K562 (cell line): Measurements from ENCODE around the gene MBD6. TPM values are rescaled to one million over a fixed set of nuclear protein-coding genes. Genes with fewer than 3 reads are reported as not detected.
A peak's percentile ranks its signal among the peaks of the same experiment; 100 is the strongest.

Experiments used
- ATAC-seq: fragments of 200-7000 bp; cut with Tn5 transposase; 3 replicates; pipeline ENCODE4 v1.9.1; 2020; ENCODE audit warnings: moderate library complexity
- Bru-seq: library from RNA; stranded (reverse); fragments of 400-500 nt; gene quantifications from one replicate; lab custom pipeline; 2021; lab: Mats Ljungman, UMichigan
- BruChase-seq, 2 experiments: library from RNA; stranded (reverse); fragments of 400-500 nt; gene quantifications; one replicate each; lab custom pipeline; 2021; lab: Mats Ljungman, UMichigan
- BruUV-seq: library from RNA; stranded (reverse); fragments of 400-500 nt; replicated peaks from 2 replicates; lab custom pipeline; 2021; lab: Mats Ljungman, UMichigan
- CTCF ChIA-PET: fragments of 300-600 bp; formaldehyde crosslinking; extraction: SDS; loops from one replicate; lab custom pipeline; 2021; ENCODE audit warnings: low intra/inter-chr PET ratio; lab: Yijun Ruan, JAX
- POLR2A ChIA-PET: fragments of 300-600, 350-650 bp; sonication (Branson Sonifier 250); formaldehyde crosslinking; extraction: SDS; loops from one replicate; lab custom pipeline; 2021; ENCODE audit warnings: antibody characterized with exemption, inconsistent platforms; lab: Yijun Ruan, JAX
- DNase-seq, 4 experiments: peaks; one replicate each; pipeline versions ENCODE4 v3.0.0 to v3.0.0-alpha.2; 2011 to 2018; ENCODE audit warnings: low spot score in 3 of 4, mixed read lengths in 3 of 4; ENCODE audit errors: extremely low read depth in 1 of 4
- FAIRE-seq: peaks from 2 replicates; lab custom pipeline; 2011; peaks lifted over from hg19 to GRCh38; lab: Jason Lieb, UNC
- H2AFZ ChIP-seq: 2 replicates; pipeline ENCODE4 v1.6.0; 2011; ENCODE audit warnings: low read depth, low read length, control low read depth, inconsistent platforms
- H3K27ac ChIP-seq: fragments of 200-600 bp; 3 replicates; pipeline ENCODE4 v1.8.0; 2011; ENCODE audit warnings: low read depth, mild to moderate bottlenecking, control low read depth, inconsistent platforms, low read length, moderate library complexity, mixed read lengths; ENCODE audit errors: extremely low read depth
- H3K27me3 ChIP-seq, 2 experiments: fragments of 300-600 bp in 1 of 2; 2 replicates in 1 of 2; 3 replicates in 1 of 2; pipeline versions ENCODE4 v1.6.0 to v1.8.0; 2011; ENCODE audit warnings: inconsistent platforms in 2 of 2, low read length in 2 of 2, mild to moderate bottlenecking in 1 of 2, mixed read lengths in 1 of 2, moderate library complexity in 1 of 2; ENCODE audit not compliant: control insufficient read depth in 2 of 2, insufficient read depth in 2 of 2
- H3K36me3 ChIP-seq: fragments of 300-600 bp; 3 replicates; pipeline ENCODE4 v1.8.0; 2011; ENCODE audit warnings: mild to moderate bottlenecking, low read length, inconsistent platforms; ENCODE audit not compliant: control insufficient read depth, insufficient read depth
- H3K4me1 ChIP-seq, 2 experiments: fragments of 200-600 bp in 1 of 2; replicated peaks in 1 of 2; 2 replicates in 1 of 2; 3 replicates in 1 of 2; pipeline versions ENCODE4 v1.5.1 to v1.8.0; 2011; ENCODE audit warnings: inconsistent platforms in 2 of 2, low read length in 2 of 2, mild to moderate bottlenecking in 1 of 2, mixed read lengths in 1 of 2, moderate library complexity in 1 of 2; ENCODE audit not compliant: control insufficient read depth in 2 of 2, insufficient read depth in 2 of 2
- H3K4me2 ChIP-seq: 2 replicates; pipeline ENCODE4 v1.6.1; 2011; ENCODE audit warnings: low read length, control low read depth, inconsistent platforms, mixed read lengths; ENCODE audit not compliant: insufficient read depth
- H3K4me3 ChIP-seq: fragments of 200-600 bp; sonication (generic), shearing (Covaris generic); 2 replicates; pipeline ENCODE4 v1.5.1; 2016; ENCODE audit warnings: control low read depth, inconsistent platforms
- H3K79me2 ChIP-seq: fragments of 200-600 bp; 3 replicates; pipeline ENCODE4 v1.8.0; 2011; ENCODE audit warnings: low read length, inconsistent platforms; ENCODE audit not compliant: control insufficient read depth, insufficient read depth
- H3K9ac ChIP-seq, 2 experiments: 2 replicates each; pipeline versions ENCODE4 v1.6.0 to v1.6.1; 2011; ENCODE audit warnings: low read depth in 2 of 2, low read length in 2 of 2, control low read depth in 1 of 2, inconsistent platforms in 1 of 2, mild to moderate bottlenecking in 1 of 2, mixed read lengths in 1 of 2; ENCODE audit not compliant: insufficient read depth in 1 of 2
- H3K9me1 ChIP-seq: one replicate; pipeline ENCODE4 v1.6.0; 2011; ENCODE audit warnings: inconsistent platforms, mild to moderate bottlenecking, low read length, moderate library complexity; ENCODE audit not compliant: control insufficient read depth, insufficient read depth
- H3K9me3 ChIP-seq: replicated peaks from 2 replicates; pipeline ENCODE4 v1.5.1; 2011; ENCODE audit warnings: low read depth, low read length, inconsistent platforms; ENCODE audit not compliant: control insufficient read depth, insufficient read depth
- H4K20me1 ChIP-seq: replicated peaks from 2 replicates; pipeline ENCODE4 v1.6.1; 2011; ENCODE audit warnings: low read length, inconsistent platforms, mixed read lengths; ENCODE audit not compliant: control insufficient read depth, insufficient read depth
- ARNT ChIP-seq, 2 experiments: fragments of 450-650 bp; IDR thresholded peaks; 2 replicates each; pipeline ENCODE4 v1.6.1; 2016; ENCODE audit warnings: mild to moderate bottlenecking in 1 of 2
- CBX3 ChIP-seq, 2 experiments: IDR thresholded peaks; 1 replicate in 1 of 2; 2 replicates in 1 of 2; pipeline ENCODE4 v1.6.1; 2012; ENCODE audit warnings: inconsistent platforms in 2 of 2, low read length in 2 of 2, borderline replicate concordance in 1 of 2, control low read depth in 1 of 2
- EHMT2 ChIP-seq: fragments of 450-650 bp; IDR thresholded peaks from 2 replicates; pipeline ENCODE4 v1.6.1; 2018; ENCODE audit warnings: antibody characterized with exemption
- ELF4 ChIP-seq: fragments of 450-650 bp; formaldehyde crosslinking; IDR thresholded peaks from 2 replicates; pipeline ENCODE4 v1.4.0; 2022; ENCODE audit warnings: missing genetic modification characterization
- FOXJ2 ChIP-seq: fragments of 200-800 bp; sonication (Bioruptor generic); IDR thresholded peaks from 2 replicates; pipeline ENCODE4 v1.6.1; 2016; ENCODE audit warnings: missing genetic modification characterization, missing compliant biosample characterization
- RBM39 ChIP-seq: fragments of 200-400 bp; formaldehyde crosslinking; optimal IDR thresholded peaks from 2 replicates; pipeline ENCODE3; 2018; ENCODE audit warnings: low read depth, low read length
- ZBTB11 ChIP-seq, 3 experiments: fragments of 200-800 bp in 1 of 3; fragments of 250-450 bp in 1 of 3; fragments of 450-650 bp in 1 of 3; sonication (Bioruptor Pico) in 1 of 3; sonication (Bioruptor generic) in 1 of 3; formaldehyde crosslinking in 1 of 3; IDR thresholded peaks; 2 replicates each; pipeline versions ENCODE4 v1.6.1 to v1.8.0; 2016 to 2022; ENCODE audit warnings: mild to moderate bottlenecking in 2 of 3, missing genetic modification characterization in 2 of 3, missing compliant biosample characterization in 1 of 3, moderate library complexity in 1 of 3
- ZNF134 ChIP-seq: fragments of 250-450 bp; sonication (Bioruptor Pico); conservative IDR thresholded peaks from 2 replicates; pipeline ENCODE4 v1.4.0; 2020
- ZNF699 ChIP-seq: fragments of 250-450 bp; sonication (Bioruptor Pico); IDR thresholded peaks from 2 replicates; pipeline ENCODE4 v1.8.0; 2021; ENCODE audit warnings: mild to moderate bottlenecking, moderate library complexity; ENCODE audit not compliant: insufficient replicate concordance
- WGBS: fragments of 100-300 bp; shearing (Covaris generic); methylation state at CpG from one replicate; pipeline ENCODE4 v1.1.6; 2016; ENCODE audit warnings: low coverage, mixed read lengths; ENCODE audit not compliant: insufficient coverage; ENCODE audit errors: missing lambda C conversion rate; 5-methylcytosine and 5-hydroxymethylcytosine counted together
- in situ Hi-C: fragments of 300-500 bp; cut with MboI; formaldehyde crosslinking; loops from 4 replicates; pipeline ENCODE4 v1.15.0; 2018; ENCODE audit warnings: inconsistent platforms, mixed read lengths
- intact Hi-C: fragments of 100-400 bp; cut with micrococcal nuclease; formaldehyde crosslinking; loops from 2 replicates; pipeline ENCODE4 v1.14.2; 2022
- long read RNA-seq, 3 experiments: library from polyadenylated mRNA in 2 of 3; library from RNA in 1 of 3; unstranded in 2 of 3; stranded (forward) in 1 of 3; transcript quantifications; one replicate each; pipeline ENCODE4 v2.0.0, GENCODE V29; 2019 to 2022
- polyA minus RNA-seq, 3 experiments: library from RNA; depleted of rRNA, polyadenylated mRNA; stranded (reverse); fragments of >200 nt; gene quantifications; 2 replicates each; pipeline ENCODE4 v1.2.3, GENCODE V29; 2011
- polyA plus RNA-seq, 8 experiments: library from polyadenylated mRNA; depleted of rRNA in 4 of 8; stranded (reverse) in 5 of 8; unstranded in 3 of 8; fragments of >200 nt; fragmentation: Nextera tagmentation in 2 of 8; fragmentation: Illumina TruSeq in 1 of 8; extraction: Ambion mirVana in 2 of 8; extraction: Trizol in 1 of 8; gene quantifications; 2 replicates each; pipeline versions ENCODE4 v1.2.1 to v1.2.3, GENCODE V29; 2011 to 2014; ENCODE audit warnings: inconsistent platforms in 1 of 8, missing spikeins in 1 of 8
- total RNA-seq, 7 experiments: library from RNA; depleted of rRNA in 6 of 7; stranded (reverse); fragments of >200 nt in 6 of 7; fragmentation: Illumina TruSeq in 2 of 7; extraction: Trizol in 2 of 7; gene quantifications; 2 replicates each; pipeline versions ENCODE4 v1.2.1 to v1.2.3, GENCODE V29; 2011 to 2021; ENCODE audit warnings: low replicate concordance in 1 of 7
- TF ChIP-seq, protein P1 (sequence below): fragments of 250-450 bp; sonication (Bioruptor Pico); IDR thresholded peaks from 2 replicates; pipeline ENCODE4 v1.9.0; 2021; ENCODE audit warnings: mild to moderate bottlenecking

MBD6 gene
- total RNA-seq (2011; cell fraction: chromatin; rRNA removed; ENCODE audit: low replicate concordance) = 77.3 and 118 TPM in 2 replicates
- 43.2 and 44.7 TPM in 2 replicates for total RNA-seq (2011; cell fraction: nucleolus; rRNA removed)
- 49.3 and 57.0 TPM in 2 replicates for total RNA-seq (2011; cell fraction: nucleoplasm; rRNA removed)
- 4.7 and 6.3 TPM in 2 replicates for total RNA-seq (2014; rRNA removed)
- total RNA-seq (2014; rRNA removed; fragmentation: Illumina TruSeq; extraction: Trizol) = 2.7 and 3.8 TPM in 2 replicates
- total RNA-seq (2015; rRNA removed; fragmentation: Illumina TruSeq; extraction: Trizol) = 3.6 and 6.1 TPM in 2 replicates
- total RNA-seq (2021) = 46.6 and 54.8 TPM in 2 replicates
- polyA plus RNA-seq (2011; rRNA removed) = 2.0 and 6.8 TPM in 2 replicates
- polyA plus RNA-seq (2011; cell fraction: cytosol; rRNA removed) = 1.1 and 1.4 TPM in 2 replicates
- 25.0 and 38.2 TPM in 2 replicates for polyA plus RNA-seq (2011; cell fraction: nucleus; rRNA removed)
- polyA plus RNA-seq (2012) = 21.1 and 37.7 TPM in 2 replicates
- 14.1 and 20.3 TPM in 2 replicates for polyA plus RNA-seq (2014; fragmentation: Illumina TruSeq; extraction: Trizol)
- 1 to 10 TPM; 2.6 to 2.9 TPM for polyA plus RNA-seq (2014; fragmentation: Nextera tagmentation; extraction: Ambion mirVana)
- 12.2 and 19.8 TPM in 2 replicates for polyA plus RNA-seq (2014; rRNA removed)
- polyA minus RNA-seq (2011; rRNA and poly(A)+ RNA removed) = 1.7 and 4.1 TPM in 2 replicates
- 5.2 and 13.3 TPM in 2 replicates for polyA minus RNA-seq (2011; cell fraction: cytosol; rRNA and poly(A)+ RNA removed)
- polyA minus RNA-seq (2011; cell fraction: nucleus; rRNA and poly(A)+ RNA removed) = 15.5 and 20.1 TPM in 2 replicates
- Bru-seq, nascent RNA = percentile 77 among the genes with signal in this experiment
- BruChase-seq, experiment 1, labeled RNA remaining after a 2-hour chase = percentile 65 among the genes with signal in this experiment
- percentile 74 among the genes with signal in this experiment for BruChase-seq, experiment 2, labeled RNA remaining after a 6-hour chase
- long read RNA-seq, experiment 1, partial matches to known transcripts = 8 of 22 reads
- long read RNA-seq, experiment 1, other reads (novel, unspliced or antisense) = 14 of 22 reads
- long read RNA-seq, experiment 2, full-length matches to known transcripts = 4 of 24 reads
- long read RNA-seq, experiment 2, partial matches to known transcripts = 9 of 24 reads
- long read RNA-seq, experiment 2, other reads (novel, unspliced or antisense) = 11 of 24 reads
- long read RNA-seq, experiment 3 = 0 reads

GRCh38 chr12:57522011-57522886 lies at the start of gene MBD6:
MBD6 (plus strand) TSS chr12:57522824; CDS start chr12:57524304, 1,480 bp downstream.
- Histone ChIP-seq H4K20me1 (peaks cover 29% of the 10 kb centered on the region), H3K4me1 (peaks cover 43 to 47% of the 10 kb centered on the region in 2 experiments), H3K36me3 (peaks cover 60% of the 10 kb centered on the region), H3K9me1 (peaks cover 2% of the 10 kb centered on the region), H3K79me2 (peaks cover 58% of the 10 kb centered on the region), H3K4me2 (peak within 1 kb of the TSS; percentile 91), H3K9ac (peak within 1 kb of the TSS; percentile 94 to 97), H2AFZ (peak within 1 kb of the TSS; percentile 93), H3K27me3 (no peaks in the 10 kb centered on the region), H3K4me3 (peak within 1 kb of the TSS; percentile 77), H3K27ac (peak within 1 kb of the TSS; percentile 97), H3K9me3 (no peaks in the 10 kb centered on the region)
- ATAC-seq (peak; percentile 27), FAIRE-seq (peak; percentile 93), DNase-seq (peak in 2 of 4 experiments; percentile 95 to 96)
- BruUV-seq = no TSS peak
- ChIA-PET POLR2A (interaction anchor here (10.8 kb wide), 1 partner anchor 17 kb away, joined by 225 read pairs; no protein-coding TSS in a partner anchor), CTCF (interaction anchor here (0.7 kb wide), 1 partner anchor 11 kb away, joined by 3 read pairs; no protein-coding TSS in a partner anchor)
- 0% methylated on average over 21 of the region's 57 CpGs for WGBS
- intact Hi-C loops = loop anchor here (1.0 to 5.0 kb wide), 5 partner anchors 25 to 215 kb away; partner anchors contain the start of genes AGAP2, DCTN2 and MARS1
- in situ Hi-C loops = no loop called here
- peak; percentile 71; the same call in 1 of the 2 replicates for TF ChIP-seq ELF4 (CRISPR knock-in tag)
- TF ChIP-seq RBM39 = no peak
- 0 out of 2 replicates have a peak, but pooled peaks have one; percentile 45 for TF ChIP-seq EHMT2
- no peak for TF ChIP-seq ZNF699 (CRISPR knock-in tag)
- TF ChIP-seq CBX3 (IDR thresholded peaks at IDR 0.05; ENCODE audit: borderline replicate concordance in 1 of 2, low read length in 2 of 2) = peak in 1 of 2 experiments; percentile 72; a peak in 1 of 3 replicates
- peak; percentile 46 for TF ChIP-seq FOXJ2 (tag)
- TF ChIP-seq, protein P1, sequence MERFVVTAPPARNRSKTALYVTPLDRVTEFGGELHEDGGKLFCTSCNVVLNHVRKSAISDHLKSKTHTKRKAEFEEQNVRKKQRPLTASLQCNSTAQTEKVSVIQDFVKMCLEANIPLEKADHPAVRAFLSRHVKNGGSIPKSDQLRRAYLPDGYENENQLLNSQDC (CRISPR knock-in tag) = 0 out of 2 replicates have a peak, but pooled peaks have one; percentile 5
- peak in 1 of 3 experiments; percentile 67; a peak in 2 of 6 replicates for TF ChIP-seq ZBTB11 (CRISPR knock-in tag; IDR thresholded peaks at IDR 0.05)
- peak; percentile 44 for TF ChIP-seq ZNF134 (CRISPR knock-in tag)
- TF ChIP-seq ARNT (IDR thresholded peaks at IDR 0.05) = peak in 1 of 2 experiments; percentile 88; a peak in 3 of 4 replicates
